Stimulated activated CD8-positive, alpha-beta memory T cell treated with anti-CD3 and anti-CD28 coated beads, Interleukin-4, amount 100 ng/mL, for 24 hours (primary cell): ENCODE results near the gene MRPS16.
"Not testable (repeated sequence)": the region's sequence is repeated elsewhere in the genome, so short reads cannot be mapped to it uniquely, and the experiment has no call there.

Source experiments
- DNase-seq: peaks from one replicate; pipeline ENCODE4 v3.0.0-alpha.2; 2020; ENCODE audit warnings: low read depth

MRPS16 gene

GRCh38 chr10:73252445-73253224 is at the start of gene MRPS16:
Gene MRPS16, minus strand, starts transcription at chr10:73252644. Its CDS starts 162 bp downstream, at chr10:73252482.
- DNase-seq: peak; percentile 88

- DNase-seq: no peak
These were observed 44.5 kb upstream of the MRPS16 start for GRCh38 chr10:73296946-73297345.

DNA sequence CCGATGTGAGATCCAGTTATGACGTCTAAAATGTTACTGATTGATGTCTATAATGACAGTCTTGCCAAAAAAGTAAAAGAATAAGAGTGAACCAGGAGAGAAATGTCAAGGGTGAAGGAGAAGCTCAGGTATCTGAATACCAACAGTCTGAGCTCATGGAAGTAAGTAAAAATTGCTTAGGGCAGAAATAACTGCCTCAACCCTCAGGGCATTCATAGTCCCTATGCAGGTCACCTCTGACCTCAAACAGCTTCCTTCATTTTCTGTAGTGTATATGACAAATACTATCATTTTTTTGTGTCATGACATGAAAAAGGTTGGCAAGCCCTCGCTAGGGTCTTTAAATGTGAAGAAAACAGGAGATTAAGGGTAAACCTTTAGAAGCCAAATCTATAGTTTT is 41.0 kb upstream of the MRPS16 start:
- no peak for DNase-seq

DNA sequence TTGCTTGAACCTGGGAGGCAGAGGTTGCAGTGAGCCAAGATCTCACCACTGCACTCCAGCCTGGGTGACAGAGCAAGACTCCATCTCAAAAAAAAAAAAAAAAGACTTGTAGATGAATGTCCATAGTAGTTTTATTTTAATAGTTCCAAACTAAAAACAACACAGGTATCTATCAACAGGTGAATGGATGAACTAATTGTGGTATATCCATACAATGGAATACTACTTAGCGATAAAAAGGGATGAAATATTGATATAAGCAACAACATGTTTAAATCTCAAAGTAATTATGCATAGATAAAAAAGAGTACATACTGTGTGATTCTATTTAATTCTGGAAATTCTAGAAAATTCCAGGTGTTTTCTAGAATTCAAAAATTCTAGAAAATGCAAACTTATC is 37.5 kb upstream of the MRPS16 start:
- no peak for DNase-seq

DNA sequence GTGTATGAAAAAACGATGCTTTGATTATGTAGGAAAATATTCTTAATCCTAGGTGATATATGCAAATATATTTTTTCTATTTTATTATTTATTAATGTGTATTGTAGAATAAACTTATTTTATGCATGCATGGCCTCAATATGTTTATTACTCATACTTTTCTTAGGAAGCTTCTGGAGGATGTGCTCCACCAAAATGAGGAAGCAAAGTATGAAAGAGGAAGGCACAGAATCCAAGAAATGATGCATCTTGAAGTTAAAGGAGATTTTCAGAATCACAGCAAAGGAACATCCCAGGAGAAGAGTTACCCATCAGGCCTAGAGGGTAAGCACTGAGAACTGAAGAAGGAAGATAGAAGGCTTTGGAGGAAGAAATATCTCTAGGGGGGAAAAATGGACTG is 35.0 kb upstream of the MRPS16 start:
- no peak for DNase-seq

- no peak for DNase-seq
These were observed 28.7 kb upstream of the MRPS16 start for GRCh38 chr10:73281097-73281496.

DNA sequence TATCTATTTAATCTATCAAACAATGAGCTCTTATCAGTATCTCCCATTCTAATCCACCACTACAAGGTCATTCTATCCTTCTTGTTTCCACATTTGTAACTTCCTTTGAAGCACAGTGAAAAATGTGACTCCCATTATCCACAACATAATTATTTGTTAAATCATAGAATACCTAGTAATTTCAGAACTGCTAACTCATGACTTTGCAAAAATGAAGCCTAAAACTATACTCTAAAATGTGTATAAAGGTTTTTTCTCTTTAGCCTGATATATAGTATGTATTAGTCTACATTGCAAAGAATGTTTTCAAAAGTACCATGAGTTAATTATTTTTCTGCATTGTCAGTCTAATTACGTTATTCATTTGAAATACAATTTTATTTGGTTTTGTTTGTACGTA is 12.0 kb upstream of the MRPS16 start:
- DNase-seq: no peak

DNA sequence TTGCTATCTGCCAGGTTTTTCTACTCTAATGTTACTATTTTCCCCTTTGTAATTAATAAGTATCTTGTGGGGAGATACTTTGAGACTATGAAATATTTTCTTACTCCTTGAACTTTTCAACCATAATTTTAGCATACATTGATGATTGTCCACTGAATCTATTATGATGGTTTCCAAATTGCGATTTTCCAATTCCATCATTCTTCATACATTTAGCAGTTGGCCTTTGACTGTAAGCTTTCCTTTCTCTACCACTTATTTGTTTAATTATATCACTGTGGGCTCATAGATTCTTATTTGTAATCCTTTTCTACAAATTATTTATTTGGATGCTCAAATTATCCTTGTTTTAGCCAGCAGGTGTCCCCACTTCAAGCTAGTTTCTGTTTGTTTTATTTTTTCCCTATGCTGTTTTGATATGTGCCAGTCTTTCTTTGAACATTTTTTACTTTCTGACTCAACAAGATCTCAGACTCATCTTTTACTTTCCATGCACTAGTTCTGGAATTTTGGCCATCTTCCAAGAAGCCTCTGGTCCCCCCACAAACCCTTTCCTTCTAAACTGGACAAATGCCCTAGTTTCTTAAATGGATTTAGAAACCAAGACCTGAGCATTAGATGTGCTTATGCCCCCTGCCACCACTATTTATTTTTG is 11.4 kb upstream of the MRPS16 start:
- DNase-seq: no peak

GRCh38 chr10:73262880-73263555 is 10.6 kb upstream of the MRPS16 start:
- no peak for DNase-seq

GRCh38 chr10:73262105-73262730 is 9.8 kb upstream of the MRPS16 start:
- no peak for DNase-seq

DNA sequence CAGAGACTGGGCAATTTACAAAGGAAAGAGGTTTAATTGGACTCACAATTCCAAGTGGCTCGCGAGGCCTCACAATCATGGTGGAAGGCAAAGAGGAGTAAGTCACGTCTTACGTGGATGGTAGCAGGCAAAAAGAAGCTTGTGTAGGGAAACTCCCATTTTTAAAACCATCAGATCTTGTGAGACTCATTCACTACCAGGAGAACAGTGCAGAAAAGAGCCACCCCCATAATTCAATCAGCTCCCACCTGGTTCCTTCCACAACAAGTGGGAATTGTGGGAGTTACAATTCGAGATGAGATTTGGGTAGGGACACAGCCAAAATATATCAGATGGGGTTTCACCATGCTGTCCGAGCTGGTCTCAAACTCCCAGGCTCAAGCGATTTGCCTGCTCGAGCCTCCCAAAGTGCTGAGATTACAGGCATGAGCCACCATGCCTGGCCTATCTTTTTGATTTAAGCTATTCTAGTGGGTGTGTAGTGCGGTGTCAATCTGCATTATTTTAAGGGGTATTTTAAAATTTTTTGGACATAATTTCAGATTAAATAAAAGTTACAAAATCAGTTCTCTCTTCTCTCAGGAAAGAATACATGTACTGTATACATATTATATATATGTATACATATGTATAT is 9.0 kb upstream of the MRPS16 start:
- no peak for DNase-seq

DNA sequence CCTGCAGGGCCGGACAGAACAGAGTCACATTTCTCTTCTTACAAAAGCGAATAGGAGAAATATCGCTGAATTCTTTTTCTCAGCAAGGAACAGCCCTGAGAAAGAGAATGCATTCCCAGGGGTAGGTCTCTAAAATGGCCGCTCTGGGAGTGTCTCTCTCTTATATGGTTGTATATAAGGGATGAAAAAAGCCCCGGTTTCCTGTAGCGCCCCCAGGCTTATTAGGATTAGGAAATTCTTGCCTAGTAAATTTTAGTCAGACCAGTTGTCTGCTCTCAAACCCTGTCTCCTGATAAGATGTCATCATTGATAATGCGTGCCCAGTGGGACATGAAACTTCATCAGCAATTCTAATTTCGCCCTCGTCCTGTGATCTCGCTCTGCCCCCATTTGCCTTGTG is 6.2 kb upstream of the MRPS16 start:
- not testable (repeated sequence) for DNase-seq

- no peak for DNase-seq
These were observed 746 bp upstream of the MRPS16 start for GRCh38 chr10:73253225-73253555.

DNA sequence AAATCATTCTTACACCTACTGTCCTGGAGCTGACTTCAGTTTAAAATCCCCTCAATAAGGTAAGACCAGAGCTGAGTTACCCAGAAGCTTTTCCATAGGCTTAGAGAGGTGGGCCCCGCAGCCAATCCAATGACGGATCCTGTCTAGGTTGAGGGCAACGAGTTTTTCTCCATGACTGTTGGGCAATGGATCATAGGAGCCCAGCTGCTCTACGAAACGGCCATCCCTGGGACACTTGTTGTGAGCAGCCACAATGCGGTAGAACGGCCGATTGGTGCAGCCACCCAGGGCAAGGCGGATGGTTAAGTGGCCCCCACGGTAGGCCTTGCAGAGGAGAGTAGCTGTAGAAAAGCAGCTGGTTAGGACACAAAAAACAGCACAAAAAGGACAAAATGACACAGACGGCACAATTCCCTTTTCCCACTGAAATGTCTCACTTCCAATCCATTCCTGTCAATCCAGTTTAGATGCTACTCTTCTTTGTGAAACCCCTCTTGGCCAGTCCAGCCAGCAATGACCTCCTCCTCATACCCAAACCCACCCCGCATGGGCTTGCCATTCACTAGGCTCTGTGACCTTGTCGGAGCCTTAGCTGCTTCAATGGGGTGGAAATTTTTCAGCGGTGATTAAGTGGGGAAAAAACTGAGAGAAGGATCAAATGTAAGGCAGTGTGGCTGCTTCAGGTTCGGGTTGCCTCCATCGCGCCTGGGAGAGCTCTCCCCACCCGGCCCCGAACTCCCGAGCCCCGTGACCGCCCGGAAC is 580 bp downstream of the MRPS16 start:
- DNase-seq: no peak

DNA sequence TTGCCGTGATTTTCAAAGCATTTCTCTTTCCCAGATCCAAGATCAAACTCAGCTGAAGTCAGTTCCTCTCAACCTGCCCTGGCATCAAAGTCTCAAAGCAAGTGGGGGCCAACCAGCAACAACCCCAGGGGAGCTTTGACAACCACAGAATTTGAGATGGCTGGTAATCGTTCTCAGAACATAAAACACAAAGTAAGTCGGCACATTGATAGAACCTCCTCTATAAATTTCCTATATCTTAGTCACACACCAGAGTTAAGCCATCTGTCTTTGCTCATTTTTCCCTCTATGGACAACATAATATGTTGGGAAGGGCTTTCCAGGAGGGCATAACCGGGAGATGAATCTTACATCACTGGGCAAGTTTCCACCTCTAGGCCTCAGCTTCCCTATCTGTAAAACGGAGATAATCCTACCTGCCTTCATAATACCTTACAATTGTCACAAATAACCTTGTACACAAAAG is 4.2 kb downstream of the MRPS16 start:
- no peak for DNase-seq

- no peak for DNase-seq
These were observed 4.8 kb downstream of the MRPS16 start for GRCh38 chr10:73247509-73248258.

DNA sequence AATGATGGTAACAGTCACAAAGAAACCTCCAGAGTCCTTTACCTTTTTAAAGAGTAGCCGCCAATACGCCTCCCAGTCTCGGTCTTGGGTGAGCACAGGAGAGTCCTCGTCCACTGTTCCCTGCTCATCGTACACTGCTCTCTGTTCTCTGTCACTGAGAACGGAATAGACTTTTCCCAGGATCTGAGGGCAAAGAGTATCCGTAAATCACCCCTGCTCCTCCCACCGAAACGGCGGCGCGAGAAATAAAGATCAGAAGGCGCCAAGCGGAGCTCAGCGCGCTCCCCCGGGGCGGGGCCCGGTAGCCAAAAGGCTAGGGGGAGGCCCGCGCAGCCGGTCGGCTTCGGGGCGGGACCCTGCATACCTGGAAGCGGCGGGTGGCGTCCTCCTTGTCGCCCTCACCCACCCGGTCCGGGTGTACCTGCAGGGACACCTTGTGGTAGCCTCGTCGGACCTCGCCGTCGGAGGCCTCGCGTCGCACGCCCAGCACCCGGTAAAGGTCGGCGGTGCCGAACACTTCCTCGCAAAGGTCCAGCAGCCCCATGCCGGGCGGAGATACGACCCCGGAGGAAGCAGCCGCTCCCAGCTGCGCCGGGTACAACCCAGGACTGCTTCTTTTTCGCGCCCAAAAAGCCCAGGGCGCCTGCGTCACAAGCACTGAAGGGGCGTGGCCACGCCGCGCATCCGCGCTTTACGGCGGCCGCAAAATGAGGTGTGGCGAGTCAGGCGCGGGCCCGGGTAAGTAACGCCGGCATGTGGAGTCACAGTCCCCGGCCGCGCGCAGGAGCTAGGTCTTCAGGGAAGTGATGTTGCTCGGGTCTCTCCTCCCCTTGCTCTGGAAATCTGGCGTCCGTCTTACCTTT is 5.6 kb downstream of the MRPS16 start, which contains the start of gene DNAJC9:
Gene DNAJC9 (minus strand): TSS at position 610 of the 863 bp plus-strand sequence. CDS start 66 bp downstream, at position 544.
- peak; percentile 97 for DNase-seq

DNA sequence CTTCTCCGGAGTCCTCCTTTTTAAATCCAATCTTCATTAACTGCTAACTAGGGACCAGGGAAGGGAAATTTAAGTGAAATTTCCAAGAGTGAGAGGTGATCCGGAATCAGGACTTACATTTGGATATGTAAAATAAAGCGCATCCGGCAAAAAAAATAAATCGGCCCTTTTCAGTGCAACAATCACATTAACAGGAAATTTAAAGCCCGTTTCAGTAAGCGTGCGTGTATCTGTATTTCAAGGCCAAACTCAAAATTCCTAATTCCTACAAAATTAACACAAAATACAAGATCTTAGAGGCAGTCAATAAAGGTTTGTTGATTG is 6.2 kb downstream of the MRPS16 start:
- DNase-seq: no peak

DNA sequence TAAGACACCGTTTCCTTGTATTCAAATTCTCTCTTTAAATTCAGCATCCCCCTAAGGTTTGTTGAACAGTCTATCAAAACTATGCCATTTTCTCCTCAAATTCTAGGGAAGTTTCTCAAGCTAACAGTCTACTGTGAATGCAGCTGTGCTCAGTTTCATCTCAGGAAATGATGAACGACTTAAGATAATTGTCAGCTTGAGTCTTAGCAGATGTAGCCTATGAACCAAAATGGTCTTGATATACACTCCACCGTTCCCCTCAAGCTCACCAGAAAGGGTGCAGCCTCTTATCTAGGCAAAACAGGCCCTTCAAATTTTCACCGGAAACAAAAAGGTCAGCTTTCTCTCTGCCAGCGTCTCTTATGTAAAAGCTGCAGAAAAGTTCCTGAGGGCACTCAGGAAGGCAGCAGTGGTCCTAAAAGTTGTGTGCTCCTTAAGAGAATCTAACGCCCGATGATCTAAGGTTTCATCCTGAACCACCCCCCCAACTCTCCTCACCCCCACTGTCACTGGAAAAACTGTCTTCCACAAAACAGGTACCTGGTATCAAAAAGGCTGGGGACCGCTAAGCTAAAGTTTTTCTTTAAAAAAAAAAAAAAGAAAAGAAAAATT is 7.5 kb downstream of the MRPS16 start:
- no peak for DNase-seq
